Measurements from ENCODE around the gene FAM53B. TPM values are rescaled to one million over a fixed set of nuclear protein-coding genes. Genes with fewer than 3 reads are reported as not detected.

FAM53B gene
- total RNA-seq, 1 donor from 2014 or later = 17.0 TPM

Other genes with a start within 250 kb of the FAM53B start
- gene EEF1AKMT2, start 47.5 kb upstream of the FAM53B start, total RNA-seq = 10.1 and 13.4 TPM in 2 replicates
- 11.9 and 13.6 TPM in 2 replicates for gene ABRAXAS2, start 57.4 kb upstream of the FAM53B start, total RNA-seq
- gene ZRANB1, start 197.7 kb upstream of the FAM53B start, total RNA-seq = 12.3 and 14.2 TPM in 2 replicates

Data from glomerular endothelial cell (primary cell).